Skeletal muscle tissue (tissue), 4 donors: ENCODE results near the gene UMPS. TPM values are rescaled to one million over a fixed set of nuclear protein-coding genes. Genes with fewer than 3 reads are reported as not detected.
A peak's percentile ranks its signal among the peaks of the same experiment; 100 is the strongest.
"Not testable (repeated sequence)": the region's sequence is repeated elsewhere in the genome, so short reads cannot be mapped to it uniquely, and the experiment has no call there.

Source experiments
- H3K27ac ChIP-seq: one replicate; pipeline ENCODE4 v1.7.0; 2013; ENCODE audit warnings: mild to moderate bottlenecking, low read depth, low read length, inconsistent platforms
- H3K27me3 ChIP-seq, 3 donors: one replicate each; pipeline ENCODE4 v1.7.0; 2013; ENCODE audit warnings: low read length in 3 of 3; ENCODE audit not compliant: control insufficient read depth in 3 of 3, insufficient read depth in 3 of 3
- H3K36me3 ChIP-seq, 3 donors: one replicate each; pipeline ENCODE4 v1.7.0; 2013; ENCODE audit warnings: low read length in 3 of 3; ENCODE audit not compliant: control insufficient read depth in 3 of 3, insufficient read depth in 3 of 3
- H3K4me1 ChIP-seq, 3 donors: one replicate each; pipeline ENCODE4 v1.7.0; 2013; ENCODE audit warnings: low read length in 3 of 3, mild to moderate bottlenecking in 3 of 3; ENCODE audit not compliant: control insufficient read depth in 3 of 3, insufficient read depth in 3 of 3
- H3K4me3 ChIP-seq, 3 donors: one replicate each; pipeline ENCODE4 v1.7.0; 2013; ENCODE audit warnings: low read length in 3 of 3
- H3K9ac ChIP-seq, 3 donors: one replicate each; pipeline ENCODE4 v1.7.0; 2013; ENCODE audit warnings: low read length in 3 of 3, mild to moderate bottlenecking in 3 of 3, moderate library complexity in 2 of 3, low read depth in 1 of 3
- H3K9me3 ChIP-seq, 3 donors: one replicate each; pipeline ENCODE4 v1.7.0; 2013; ENCODE audit warnings: low read length in 3 of 3; ENCODE audit not compliant: control insufficient read depth in 3 of 3
- total RNA-seq: library from RNA; depleted of rRNA; stranded (reverse); fragments of >200 nt; gene quantifications from one replicate; pipeline ENCODE4 v1.2.3, GENCODE V29; 2014
- donor health status: Osteomylitis.

UMPS gene
- total RNA-seq, 1 donor from 2014 or later, result 28.2 TPM

DNA sequence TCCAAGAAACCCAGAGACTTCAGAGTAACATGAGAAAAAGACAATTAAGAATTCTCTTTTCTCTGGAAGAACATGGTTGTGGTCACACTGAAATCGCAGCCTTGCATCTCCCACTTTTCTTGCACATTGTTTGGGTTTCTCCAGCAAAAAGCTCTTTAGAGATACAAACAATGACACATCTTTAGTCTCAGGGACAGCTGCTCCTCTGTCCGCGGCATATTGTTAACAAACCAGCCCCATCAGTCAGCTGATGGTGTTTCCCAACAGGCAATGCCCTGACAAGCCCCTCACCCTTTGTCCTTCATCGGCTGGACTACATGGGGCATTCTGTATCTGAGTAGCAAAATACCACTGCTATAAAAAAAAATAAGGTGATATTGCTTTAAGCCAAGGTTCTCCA, 53.4 kb downstream of the UMPS start:
- Histone ChIP-seq H3K9me3 (no peaks in the 10 kb centered on the region), H3K36me3 (no peaks in the 10 kb centered on the region), H3K27ac (no peak overlapping the region), H3K9ac (no peak overlapping the region), H3K4me1 (peaks cover 62 to 71% (median 64%) of the 10 kb centered on the region in 3 donors), H3K4me3 (no peak overlapping the region), H3K27me3 (no peaks in the 10 kb centered on the region)

DNA sequence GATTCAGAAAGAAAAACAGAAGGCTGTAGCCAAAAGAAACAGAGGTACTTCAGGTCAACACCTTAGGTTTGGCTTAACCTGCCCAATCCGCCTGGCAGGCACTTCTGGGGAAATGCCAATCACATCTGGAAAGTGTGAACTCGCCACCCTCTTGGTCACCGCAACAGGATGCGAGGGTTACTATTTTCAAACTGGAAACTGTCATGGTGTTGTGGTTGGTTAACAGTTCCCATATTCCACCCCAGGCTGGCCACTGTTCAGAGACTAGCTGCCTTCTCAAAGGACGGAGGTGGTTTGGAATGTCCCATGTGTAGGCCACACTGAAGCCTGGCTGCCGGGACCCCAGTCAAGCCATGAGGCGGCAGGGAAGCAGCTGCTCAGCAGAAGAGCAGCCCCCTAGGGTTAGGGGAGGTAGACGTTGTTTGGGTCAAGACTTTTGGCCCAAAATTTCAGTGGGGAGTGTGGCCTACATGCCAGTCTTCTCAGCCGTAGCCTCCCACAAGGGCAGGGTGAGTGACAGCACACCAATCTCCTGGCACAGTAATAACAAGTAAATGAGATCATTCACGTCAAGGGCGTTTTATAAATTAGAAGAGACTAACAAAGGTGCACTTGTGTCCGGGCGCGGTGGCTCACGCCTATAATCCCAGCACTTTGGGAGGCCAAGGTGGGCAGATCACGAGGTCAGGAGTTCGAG, 54.6 kb downstream of the UMPS start:
- H3K36me3 ChIP-seq, result no peaks in the 10 kb centered on the region
- peaks cover 51 to 59% (median 53%) of the 10 kb centered on the region in 3 donors for H3K4me1 ChIP-seq
- H3K27me3 ChIP-seq, result no peaks in the 10 kb centered on the region
- H3K4me3 ChIP-seq, result no peak overlapping the region
- no peak overlapping the region for H3K9ac ChIP-seq
- H3K9me3 ChIP-seq, result no peaks in the 10 kb centered on the region
- no peak overlapping the region for H3K27ac ChIP-seq

DNA sequence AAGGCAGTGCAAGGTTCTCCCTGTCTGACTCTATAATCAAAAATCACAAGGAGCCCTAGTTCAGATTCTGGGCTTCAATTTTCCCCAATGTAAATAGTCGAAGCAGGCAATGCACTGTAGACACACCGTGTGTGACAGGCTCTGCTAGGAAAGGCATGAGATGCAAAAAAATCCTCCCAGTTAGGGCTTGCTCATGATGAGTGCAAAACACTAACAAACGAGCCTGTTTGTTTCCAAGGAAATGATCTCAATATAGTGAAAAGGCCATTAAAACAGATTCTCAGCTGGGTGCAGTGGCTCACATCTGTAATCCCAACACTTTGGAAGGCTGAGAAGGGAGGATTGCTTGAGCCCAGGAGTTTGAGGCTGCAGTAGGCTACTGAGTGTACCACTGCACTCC, 55.7 kb downstream of the UMPS start:
- H3K27ac ChIP-seq, result no peak overlapping the region
- no peak overlapping the region for H3K4me3 ChIP-seq
- peaks cover 39 to 52% (median 42%) of the 10 kb centered on the region in 3 donors for H3K4me1 ChIP-seq
- H3K36me3 ChIP-seq, result no peaks in the 10 kb centered on the region
- H3K9me3 ChIP-seq, result no peaks in the 10 kb centered on the region
- no peak overlapping the region for H3K9ac ChIP-seq
- H3K27me3 ChIP-seq, result no peaks in the 10 kb centered on the region

DNA sequence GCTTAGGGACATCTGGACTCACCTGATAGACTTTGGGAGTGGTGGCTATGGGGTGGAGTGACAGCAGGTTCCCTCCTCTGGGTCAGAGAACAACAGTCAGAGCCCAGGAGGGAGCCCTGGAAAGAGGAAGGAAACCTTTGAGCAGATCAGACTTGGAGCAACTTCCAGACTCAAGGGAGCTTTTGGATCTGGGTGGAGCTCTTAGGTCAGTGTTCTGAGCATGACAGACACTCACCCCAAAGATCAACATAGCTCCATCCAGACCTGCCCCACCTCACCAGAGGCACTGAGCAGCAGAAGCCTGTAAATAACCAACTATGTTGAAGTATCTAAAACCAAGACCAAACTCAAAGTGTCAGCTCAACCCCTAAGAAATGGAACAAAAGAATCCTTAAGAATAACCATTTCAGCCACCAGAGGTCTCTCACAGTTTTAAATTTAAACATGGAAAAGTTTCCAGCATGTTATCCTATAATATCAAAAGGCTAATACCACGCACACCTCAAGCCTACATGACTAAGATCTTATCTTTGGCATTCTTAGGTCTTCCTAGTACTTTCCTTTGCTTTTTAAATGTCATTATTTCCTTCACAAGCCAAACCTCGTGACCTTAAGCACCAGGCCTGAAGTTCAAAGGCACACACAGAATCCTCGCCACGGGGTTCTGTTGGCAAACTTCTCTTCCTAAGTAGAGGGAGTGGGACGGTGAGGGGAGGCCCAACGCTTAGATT, 56.4 kb downstream of the UMPS start:
- H3K4me3 ChIP-seq, result no peak overlapping the region
- no peaks in the 10 kb centered on the region for H3K36me3 ChIP-seq
- peaks cover 39 to 50% (median 42%) of the 10 kb centered on the region in 3 donors for H3K4me1 ChIP-seq
- H3K9ac ChIP-seq, result no peak overlapping the region
- no peaks in the 10 kb centered on the region for H3K27me3 ChIP-seq
- peak overlapping the region; percentile 28 for H3K27ac ChIP-seq
- no peaks in the 10 kb centered on the region for H3K9me3 ChIP-seq

DNA sequence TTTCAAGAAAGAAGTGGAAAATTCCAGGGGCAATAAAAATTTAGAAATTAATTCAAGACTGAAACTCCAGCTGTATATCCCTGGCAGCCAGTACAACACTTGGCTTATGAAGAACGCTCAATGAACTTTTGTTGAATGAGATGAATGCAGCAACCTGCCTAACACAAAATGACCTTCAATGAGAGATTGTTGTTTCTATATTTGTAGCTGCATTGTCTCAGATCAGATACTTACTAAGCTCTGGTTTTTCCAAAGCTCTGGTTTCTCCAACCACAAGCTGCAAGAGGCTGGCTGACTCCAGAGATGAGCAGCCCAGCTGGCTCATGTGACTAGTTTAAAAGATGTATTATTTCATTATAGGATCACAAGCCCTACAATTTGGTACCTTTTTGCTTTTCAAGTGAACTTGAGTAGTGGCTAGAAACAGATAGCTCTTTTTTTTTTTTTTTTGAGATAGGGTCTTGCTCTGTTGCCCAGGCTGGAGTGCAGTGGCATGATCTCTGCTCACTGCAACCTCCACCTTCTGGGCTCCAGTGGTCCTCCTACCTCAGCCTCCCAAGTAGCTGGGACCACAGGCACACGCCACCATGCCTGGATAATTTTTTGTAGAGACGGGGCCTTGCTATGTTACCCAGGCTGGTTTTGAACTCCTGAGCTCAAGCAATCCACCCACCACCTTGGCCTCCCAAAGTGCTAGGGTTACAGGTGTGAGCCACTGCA, 57.4 kb downstream of the UMPS start:
- H3K27me3 ChIP-seq, result no peaks in the 10 kb centered on the region
- no peak overlapping the region for H3K4me3 ChIP-seq
- H3K9ac ChIP-seq, result peak overlapping the region in 1 of 3 donors; percentile 3
- no peaks in the 10 kb centered on the region for H3K9me3 ChIP-seq
- H3K36me3 ChIP-seq, result no peaks in the 10 kb centered on the region
- peak overlapping the region; percentile 28 for H3K27ac ChIP-seq
- peaks cover 32 to 48% (median 35%) of the 10 kb centered on the region in 3 donors for H3K4me1 ChIP-seq

DNA sequence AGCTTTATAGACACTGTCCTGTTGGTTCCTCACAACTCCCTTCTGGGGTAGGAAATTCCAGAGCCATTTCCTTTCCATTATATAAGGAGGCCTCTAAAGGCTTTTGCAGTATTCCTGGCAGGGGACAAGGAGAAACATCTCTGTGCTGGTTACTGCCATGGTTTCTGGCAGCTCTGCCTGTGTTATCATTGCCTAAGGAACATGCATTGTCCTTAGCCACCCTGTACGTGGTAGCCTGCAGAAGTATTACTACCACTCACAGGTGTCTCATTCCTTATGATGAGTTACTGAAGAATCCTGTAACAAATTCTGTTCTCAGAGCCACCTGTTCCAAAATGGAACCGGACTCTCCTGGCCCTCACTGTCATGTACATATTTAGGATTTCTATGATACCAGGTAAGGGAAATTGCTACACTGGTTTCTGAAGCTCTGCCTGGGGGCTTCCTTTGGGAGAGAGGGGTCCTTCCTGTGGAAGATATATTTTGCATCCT, 58.0 kb downstream of the UMPS start:
- Histone ChIP-seq H3K9me3 (no peaks in the 10 kb centered on the region), H3K9ac (peak overlapping the region in 1 of 3 donors; percentile 3), H3K27ac (no peak overlapping the region), H3K4me1 (peaks cover 37 to 53% (median 40%) of the 10 kb centered on the region in 3 donors), H3K36me3 (peaks cover 0 to 4% (median 0%) of the 10 kb centered on the region in 3 donors), H3K27me3 (no peaks in the 10 kb centered on the region), H3K4me3 (no peak overlapping the region)

DNA sequence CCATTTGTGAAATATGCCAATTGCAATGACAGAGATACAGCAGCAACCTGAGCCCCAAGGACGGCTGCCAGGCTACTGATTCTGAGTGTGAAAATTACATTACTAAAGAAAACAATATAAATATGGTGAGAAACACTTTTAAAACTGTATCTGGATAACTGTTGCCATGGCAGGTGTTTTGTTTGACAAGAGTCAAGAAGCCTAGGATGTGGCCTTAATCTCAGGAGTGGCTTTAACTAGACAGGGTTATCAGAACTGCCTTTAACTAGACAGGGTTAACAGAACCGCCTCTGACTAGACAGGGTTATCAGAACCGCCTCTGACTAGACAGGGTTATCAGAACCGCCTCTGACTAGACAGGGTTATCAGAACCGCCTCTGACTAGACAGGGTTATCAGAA, 58.9 kb downstream of the UMPS start:
- H3K9ac ChIP-seq, H3K9me3 ChIP-seq, H3K4me3 ChIP-seq, H3K27me3 ChIP-seq, H3K27ac ChIP-seq, H3K36me3 ChIP-seq: not testable (repeated sequence)
- H3K4me1 ChIP-seq, result peaks cover 39 to 55% (median 45%) of the 10 kb centered on the region in 3 donors

DNA sequence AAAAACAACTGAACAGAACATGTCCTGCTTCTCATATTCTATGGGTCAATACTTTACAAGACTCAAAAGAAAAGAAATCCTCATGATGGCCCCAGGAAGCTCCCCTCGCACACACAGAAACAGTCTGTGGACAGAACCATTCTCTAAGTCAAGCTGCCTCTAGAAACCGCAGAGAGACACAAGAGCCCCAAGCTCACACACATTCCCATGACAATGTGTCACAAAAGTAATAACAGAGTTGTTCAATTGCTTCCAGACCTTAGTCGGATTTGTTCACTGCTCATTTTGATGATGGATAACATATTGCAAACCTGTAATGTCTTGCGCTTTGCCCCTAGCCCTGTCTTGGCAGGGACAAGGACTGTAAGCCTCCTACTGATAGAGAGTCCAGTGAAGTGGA, 60.9 kb downstream of the UMPS start:
- Histone ChIP-seq H3K27ac (peak overlapping the region; percentile 51), H3K27me3 (no peaks in the 10 kb centered on the region), H3K9me3 (no peaks in the 10 kb centered on the region), H3K9ac (peak overlapping the region in 1 of 3 donors; percentile 18), H3K36me3 (peaks cover 0 to 16% (median under 1%) of the 10 kb centered on the region in 3 donors), H3K4me3 (no peak overlapping the region), H3K4me1 (peaks cover 42 to 45% (median 42%) of the 10 kb centered on the region in 3 donors)

DNA sequence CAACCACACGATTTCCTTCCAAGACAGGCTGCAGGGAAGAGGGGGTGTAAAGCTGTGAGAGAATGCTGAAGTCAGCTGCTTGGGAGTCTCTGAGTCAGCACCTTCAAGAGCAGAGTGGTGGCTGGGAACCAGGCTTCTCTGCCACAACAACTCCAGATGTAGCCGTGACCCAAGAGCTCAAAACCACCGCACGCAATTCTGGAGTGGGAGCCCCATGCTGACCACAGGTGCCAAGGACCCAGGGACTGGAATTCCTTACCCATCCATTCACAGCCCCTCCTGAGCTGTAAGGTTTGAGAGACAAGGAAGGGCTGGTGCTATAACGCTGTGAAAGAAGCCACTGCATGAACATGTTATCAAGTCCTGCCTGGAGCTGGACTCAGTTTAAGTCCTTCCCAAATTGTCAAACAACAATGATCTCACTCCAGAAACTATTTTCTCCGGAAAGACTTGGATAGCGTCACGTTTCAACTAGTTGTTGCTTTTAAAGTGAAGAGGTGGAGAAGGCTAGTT, 61.4 kb downstream of the UMPS start:
- Histone ChIP-seq H3K27ac (peak overlapping the region; percentile 51), H3K4me1 (peaks cover 37 to 39% (median 39%) of the 10 kb centered on the region in 3 donors), H3K9me3 (no peaks in the 10 kb centered on the region), H3K36me3 (peaks cover 0 to 19% (median 6%) of the 10 kb centered on the region in 3 donors), H3K9ac (peak overlapping the region in 1 of 3 donors; percentile 18), H3K27me3 (no peaks in the 10 kb centered on the region), H3K4me3 (no peak overlapping the region)
